HCT116 (cell line): ENCODE measurements around the gene FKBP5. TPM values are rescaled to one million over a fixed set of nuclear protein-coding genes. Genes with fewer than 3 reads are reported as not detected.

Experiments used
- ATAC-seq: fragments of 200-7000 bp; cut with Tn5 transposase; 2 replicates; pipeline ENCODE4 v1.9.1; 2020; ENCODE audit warnings: mild to moderate bottlenecking, moderate library complexity
- BruUV-seq: library from RNA; stranded (reverse); fragments of 400-500 nt; replicated peaks from 2 replicates; lab custom pipeline; 2021; lab: Mats Ljungman, UMichigan
- CTCF ChIA-PET: fragments of 300-600 bp; sonication (Branson Sonifier 250); formaldehyde crosslinking; loops from one replicate; lab custom pipeline; 2021; ENCODE audit warnings: antibody characterized with exemption; lab: Charles Lee
- POLR2A ChIA-PET: fragments of 300-600, 350-600 bp; sonication (Branson Sonifier 250); formaldehyde crosslinking; loops from one replicate; lab custom pipeline; 2021; ENCODE audit warnings: antibody characterized with exemption; lab: Charles Lee
- RAD21 ChIA-PET, 2 experiments: fragments of 300-600 bp; sonication (Branson Sonifier 250); formaldehyde crosslinking; loops; one replicate each; lab custom pipeline; 2023; ENCODE audit warnings: low total read pairs in 2 of 2; ENCODE audit not compliant: uncharacterized antibody in 2 of 2, unreplicated experiment in 2 of 2, low non-redundant PET in 1 of 2; lab: Charles Lee
- DNase-seq: peaks from one replicate; pipeline ENCODE4 v3.0.0-alpha.2; 2010; ENCODE audit warnings: low read depth, low spot score
- H2AFZ ChIP-seq: fragments of 200-600 bp; shearing (Covaris generic), sonication (generic); 2 replicates; pipeline ENCODE4 v1.6.1; 2017; ENCODE audit warnings: low read depth, mixed run types, mixed read lengths, antibody characterized with exemption, low read length; ENCODE audit not compliant: poor library complexity, severe bottlenecking
- H3K27ac ChIP-seq: 2 replicates; pipeline ENCODE4 v1.5.1; 2012; ENCODE audit warnings: low read depth, low read length
- H3K27me3 ChIP-seq: fragments of 200-600 bp; sonication (generic); 2 replicates; pipeline ENCODE4 v1.6.1; 2016; ENCODE audit warnings: mixed run types, low read length, mixed read lengths; ENCODE audit not compliant: insufficient read depth
- H3K36me3 ChIP-seq, 2 experiments: fragments of 200-500 bp in 1 of 2; fragments of 200-600 bp in 1 of 2; sonication (Bioruptor generic) in 1 of 2; sonication (generic) in 1 of 2; 2 replicates each; pipeline versions ENCODE4 v1.5.1 to v1.6.1; 2014 to 2016; ENCODE audit warnings: low read length in 2 of 2, inconsistent platforms in 1 of 2, mixed read lengths in 1 of 2, mixed run types in 1 of 2; ENCODE audit not compliant: insufficient read depth in 2 of 2, control insufficient read depth in 1 of 2
- H3K4me1 ChIP-seq, 2 experiments: fragments of 200-600 bp in 1 of 2; sonication (generic) in 1 of 2; 2 replicates each; pipeline versions ENCODE4 v1.5.1 to v1.6.1; 2012 to 2017; ENCODE audit warnings: low read length in 2 of 2, inconsistent platforms in 1 of 2, mild to moderate bottlenecking in 1 of 2, mixed read lengths in 1 of 2, mixed run types in 1 of 2, moderate library complexity in 1 of 2; ENCODE audit not compliant: insufficient read depth in 2 of 2, control insufficient read depth in 1 of 2
- H3K4me2 ChIP-seq: fragments of 200-600 bp; sonication (generic); 2 replicates; pipeline ENCODE4 v1.6.1; 2017; ENCODE audit warnings: mixed run types, low read length, mixed read lengths
- H3K4me3 ChIP-seq, 2 experiments: fragments of 200-600 bp in 1 of 2; sonication (generic) in 1 of 2; replicated peaks in 1 of 2; 2 replicates each; pipeline ENCODE4 v1.5.1; 2011 to 2016; ENCODE audit warnings: low read length in 2 of 2, control low read depth in 1 of 2, low read depth in 1 of 2, mild to moderate bottlenecking in 1 of 2, mixed read lengths in 1 of 2, mixed run types in 1 of 2
- H3K79me2 ChIP-seq: fragments of 200-600 bp; sonication (generic); 2 replicates; pipeline ENCODE4 v1.6.1; 2017; ENCODE audit warnings: mild to moderate bottlenecking, mixed run types, low read length, moderate library complexity, mixed read lengths; ENCODE audit not compliant: insufficient read depth
- H3K9ac ChIP-seq: fragments of 200-600 bp; sonication (generic); 2 replicates; pipeline ENCODE4 v1.6.1; 2016; ENCODE audit warnings: low read length, mixed read lengths
- H3K9me2 ChIP-seq: fragments of 200-600 bp; sonication (generic), shearing (Covaris generic); 2 replicates; pipeline ENCODE4 v1.6.1; 2017; ENCODE audit warnings: mixed run types, mild to moderate bottlenecking, moderate library complexity; ENCODE audit not compliant: insufficient read depth
- H3K9me3 ChIP-seq, 2 experiments: fragments of 200-500 bp in 1 of 2; fragments of 200-600 bp in 1 of 2; sonication (Bioruptor generic) in 1 of 2; sonication (generic) in 1 of 2; 2 replicates each; pipeline ENCODE4 v1.6.1; 2014 to 2017; ENCODE audit warnings: low read length in 2 of 2, mixed read lengths in 2 of 2, inconsistent platforms in 1 of 2, low read depth in 1 of 2, mild to moderate bottlenecking in 1 of 2, mixed run types in 1 of 2, moderate library complexity in 1 of 2; ENCODE audit not compliant: control insufficient read depth in 1 of 2, insufficient read depth in 1 of 2
- H4K20me1 ChIP-seq: fragments of 200-600 bp; sonication (generic), shearing (Covaris generic); 2 replicates; pipeline ENCODE4 v1.6.1; 2017; ENCODE audit warnings: mixed run types, mild to moderate bottlenecking, moderate library complexity; ENCODE audit not compliant: insufficient read depth
- CEBPB ChIP-seq: IDR thresholded peaks from 2 replicates; pipeline ENCODE4 v1.6.1; 2012; ENCODE audit warnings: low read depth
- EZH2 ChIP-seq: fragments of 200-600 bp; sonication (generic); IDR thresholded peaks from 2 replicates; pipeline ENCODE4 v1.6.1; 2017; ENCODE audit warnings: antibody characterized with exemption, mixed run types
- EZH2phosphoT487 ChIP-seq: fragments of 200-600 bp; IDR thresholded peaks from 2 replicates; pipeline ENCODE4 v1.6.1; 2018; ENCODE audit warnings: antibody characterized with exemption, borderline replicate concordance
- FOSL1 ChIP-seq: IDR thresholded peaks from 2 replicates; pipeline ENCODE4 v1.6.1; 2012; ENCODE audit warnings: low read depth
- POLR2A ChIP-seq: IDR thresholded peaks from 2 replicates; pipeline ENCODE4 v1.7.0; 2011; ENCODE audit warnings: borderline replicate concordance; ENCODE audit not compliant: insufficient read depth, insufficient read length; ENCODE audit errors: extremely low read depth
- POLR2AphosphoS5 ChIP-seq: IDR thresholded peaks from 2 replicates; pipeline ENCODE4 v1.6.1; 2011; ENCODE audit warnings: mild to moderate bottlenecking, low read depth, low read length, moderate library complexity
- RAD21 ChIP-seq: IDR thresholded peaks from 2 replicates; pipeline ENCODE4 v1.6.1; 2012; ENCODE audit warnings: low read depth, mild to moderate bottlenecking
- REST ChIP-seq: IDR thresholded peaks from 2 replicates; pipeline ENCODE4 v1.6.1; 2012; ENCODE audit warnings: low read depth
- SIN3A ChIP-seq: IDR thresholded peaks from 2 replicates; pipeline ENCODE4 v1.6.1; 2012; ENCODE audit warnings: low read depth
- SP1 ChIP-seq: IDR thresholded peaks from 2 replicates; pipeline ENCODE4 v1.6.1; 2012; ENCODE audit warnings: low read depth
- SRF ChIP-seq: IDR thresholded peaks from 2 replicates; pipeline ENCODE4 v1.6.1; 2012; ENCODE audit warnings: low read depth
- TCF7L2 ChIP-seq: IDR thresholded peaks from 2 replicates; pipeline ENCODE4 v1.7.0; 2011; ENCODE audit warnings: borderline replicate concordance, inconsistent platforms; ENCODE audit not compliant: insufficient read depth, insufficient read length; ENCODE audit errors: extremely low read depth
- YY1 ChIP-seq: IDR thresholded peaks from 2 replicates; pipeline ENCODE4 v1.6.1; 2011; ENCODE audit warnings: low read length, low read depth, moderate library complexity, mild to moderate bottlenecking; ENCODE audit not compliant: insufficient replicate concordance; ENCODE audit errors: extremely low read depth
- ZNF274 ChIP-seq: fragments of 200-500 bp; sonication (Bioruptor generic); IDR thresholded peaks from 2 replicates; pipeline ENCODE4 v1.6.1; 2014; ENCODE audit warnings: mild to moderate bottlenecking, low read depth, low read length, inconsistent platforms
- intact Hi-C: fragments of 100-400 bp; cut with micrococcal nuclease; formaldehyde crosslinking; loops from 2 replicates; pipeline ENCODE4 v1.10.0; 2022
- total RNA-seq: library from RNA; stranded (reverse); gene quantifications from one replicate; pipeline ENCODE4 v1.2.1, GENCODE V29; 2021; ENCODE audit not compliant: unreplicated experiment
- TF ChIP-seq, protein P1 (sequence below): IDR thresholded peaks from 2 replicates; pipeline ENCODE4 v1.6.1; 2012
- TF ChIP-seq, protein P2 (sequence below), 3 experiments: fragments of 200-600 bp in 1 of 3; sonication (generic) in 1 of 3; IDR thresholded peaks in 2 of 3; conservative IDR thresholded peaks in 1 of 3; 2 replicates each; pipeline ENCODE4 v1.5.1; 2012 to 2017; ENCODE audit warnings: low read depth in 2 of 3, low read length in 2 of 3, antibody characterized with exemption in 1 of 3, borderline replicate concordance in 1 of 3, control low read depth in 1 of 3, mild to moderate bottlenecking in 1 of 3, mixed read lengths in 1 of 3, mixed run types in 1 of 3, moderate library complexity in 1 of 3; ENCODE audit not compliant: insufficient read depth in 1 of 3

FKBP5 gene
- total RNA-seq, 1 experiment from 2014 or later = 50.3 TPM

DNA sequence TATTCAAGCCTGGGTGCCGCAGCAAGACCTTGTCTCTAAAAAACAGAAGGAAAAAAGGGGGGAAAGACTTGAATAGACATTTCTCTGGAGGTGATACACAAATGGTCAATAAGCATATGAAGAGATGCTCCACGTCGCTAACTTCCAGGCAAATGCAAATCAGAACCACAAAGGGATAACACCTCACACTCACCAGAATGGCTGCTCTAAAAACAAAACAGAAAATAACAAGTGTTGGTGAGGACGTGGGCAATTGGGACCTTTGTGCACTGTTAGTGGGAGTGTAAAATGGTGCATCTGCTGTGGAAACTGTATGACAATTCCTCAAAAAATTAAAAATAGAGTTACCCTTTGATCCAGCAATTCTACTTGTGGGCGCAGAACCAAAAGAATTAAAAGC, 127.6 kb downstream of the FKBP5 start:
- no peak overlapping the region for H3K4me3 ChIP-seq
- no peaks in the 10 kb centered on the region for H3K4me1 ChIP-seq
- 0 out of 2 replicates have a peak, but pooled peaks cover 17% of the 10 kb centered on the region for H3K27me3 ChIP-seq
- no peaks in the 10 kb centered on the region for H4K20me1 ChIP-seq
- H3K27ac ChIP-seq = no peak overlapping the region
- H2AFZ ChIP-seq = no peak overlapping the region
- no peaks in the 10 kb centered on the region for H3K36me3 ChIP-seq
- BruUV-seq = no TSS peak
- CTCF ChIA-PET = no interaction called here
- DNase-seq = no peak
- no peaks in the 10 kb centered on the region for H3K79me2 ChIP-seq
- intact Hi-C loops = no loop called here
- TF ChIP-seq REST = no peak
- no peak for TF ChIP-seq FOSL1
- TF ChIP-seq CEBPB = no peak
- no peak for TF ChIP-seq ZNF274
- no peak for TF ChIP-seq SIN3A
- no peak for TF ChIP-seq TCF7L2
- no peak for TF ChIP-seq YY1
- TF ChIP-seq EZH2phosphoT487 = no peak
- TF ChIP-seq SP1 = no peak
- TF ChIP-seq RAD21 = no peak
- no peak for TF ChIP-seq POLR2AphosphoS5
- TF ChIP-seq POLR2A = no peak
- TF ChIP-seq, protein P1, sequence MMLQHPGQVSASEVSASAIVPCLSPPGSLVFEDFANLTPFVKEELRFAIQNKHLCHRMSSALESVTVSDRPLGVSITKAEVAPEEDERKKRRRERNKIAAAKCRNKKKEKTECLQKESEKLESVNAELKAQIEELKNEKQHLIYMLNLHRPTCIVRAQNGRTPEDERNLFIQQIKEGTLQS = no peak
- TF ChIP-seq, protein P2, sequence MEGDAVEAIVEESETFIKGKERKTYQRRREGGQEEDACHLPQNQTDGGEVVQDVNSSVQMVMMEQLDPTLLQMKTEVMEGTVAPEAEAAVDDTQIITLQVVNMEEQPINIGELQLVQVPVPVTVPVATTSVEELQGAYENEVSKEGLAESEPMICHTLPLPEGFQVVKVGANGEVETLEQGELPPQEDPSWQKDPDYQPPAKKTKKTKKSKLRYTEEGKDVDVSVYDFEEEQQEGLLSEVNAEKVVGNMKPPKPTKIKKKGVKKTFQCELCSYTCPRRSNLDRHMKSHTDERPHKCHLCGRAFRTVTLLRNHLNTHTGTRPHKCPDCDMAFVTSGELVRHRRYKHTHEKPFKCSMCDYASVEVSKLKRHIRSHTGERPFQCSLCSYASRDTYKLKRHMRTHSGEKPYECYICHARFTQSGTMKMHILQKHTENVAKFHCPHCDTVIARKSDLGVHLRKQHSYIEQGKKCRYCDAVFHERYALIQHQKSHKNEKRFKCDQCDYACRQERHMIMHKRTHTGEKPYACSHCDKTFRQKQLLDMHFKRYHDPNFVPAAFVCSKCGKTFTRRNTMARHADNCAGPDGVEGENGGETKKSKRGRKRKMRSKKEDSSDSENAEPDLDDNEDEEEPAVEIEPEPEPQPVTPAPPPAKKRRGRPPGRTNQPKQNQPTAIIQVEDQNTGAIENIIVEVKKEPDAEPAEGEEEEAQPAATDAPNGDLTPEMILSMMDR (IDR thresholded peaks at IDR 0.05 in 2 of 3, conservative IDR thresholded peaks at IDR 0.05 in 1 of 3; ENCODE audit: borderline replicate concordance in 1 of 3, insufficient read depth in 1 of 3, low read depth in 2 of 3, low read length in 2 of 3) = no peak
- no peak for TF ChIP-seq EZH2
- TF ChIP-seq SRF = no peak
- H3K9me2 ChIP-seq = no peaks in the 10 kb centered on the region
- RAD21 ChIA-PET = no interaction called here
- ATAC-seq = no peak
- H3K9ac ChIP-seq = no peak overlapping the region
- H3K9me3 ChIP-seq = no peaks in the 10 kb centered on the region
- POLR2A ChIA-PET = no interaction called here
- H3K4me2 ChIP-seq = no peak overlapping the region
